A549 (cell line): ENCODE measurements around the gene LRP1. TPM values are rescaled to one million over a fixed set of nuclear protein-coding genes. Genes with fewer than 3 reads are reported as not detected.
A peak's percentile ranks its signal among the peaks of the same experiment; 100 is the strongest.

Source experiments
- ATAC-seq, 2 experiments: fragments of 200-7000 bp in 1 of 2; fragments of >200 bp in 1 of 2; cut with Nextera tagmentation in 1 of 2; cut with Tn5 transposase in 1 of 2; 3 replicates each; pipeline versions ENCODE4 v1.8.0 to v1.9.1; 2018 to 2020; ENCODE audit warnings: mild to moderate bottlenecking in 1 of 2, moderate library complexity in 1 of 2
- CTCF ChIA-PET: fragments of 300-600 bp; sonication (Branson Sonifier 250); formaldehyde crosslinking; extraction: SDS; loops from one replicate; lab custom pipeline; 2021; ENCODE audit warnings: antibody characterized with exemption, inconsistent platforms; lab: Yijun Ruan, JAX
- POLR2A ChIA-PET: fragments of 350-600 bp; formaldehyde crosslinking; extraction: SDS; loops from one replicate; lab custom pipeline; 2021; ENCODE audit warnings: antibody characterized with exemption, inconsistent platforms; lab: Yijun Ruan, JAX
- DNase-seq, 2 experiments: peaks; one replicate each; pipeline versions ENCODE4 v3.0.0 to v3.0.0-alpha.2; 2011 to 2016; ENCODE audit warnings: low read depth in 1 of 2, low spot score in 1 of 2
- FAIRE-seq: peaks from 2 replicates; lab custom pipeline; 2011; peaks lifted over from hg19 to GRCh38; lab: Jason Lieb, UNC
- H3K27ac ChIP-seq, 2 experiments: fragments of >200 bp; sonication (Bioruptor Twin); formaldehyde crosslinking; 3 replicates each; pipeline ENCODE4 v1.5.1; 2016 to 2017
- H3K4me1 ChIP-seq: fragments of >200 bp; sonication (Bioruptor Twin); formaldehyde crosslinking; 3 replicates; pipeline ENCODE4 v1.6.1; 2016
- H3K4me2 ChIP-seq: fragments of >200 bp; sonication (Bioruptor Twin); formaldehyde crosslinking; 3 replicates; pipeline ENCODE4 v1.6.1; 2016
- H3K4me3 ChIP-seq: fragments of >200 bp; sonication (Bioruptor Twin); formaldehyde crosslinking; 3 replicates; pipeline ENCODE4 v1.5.1; 2016
- H3K9me3 ChIP-seq: fragments of >200 bp; sonication (Bioruptor Twin); formaldehyde crosslinking; 3 replicates; pipeline ENCODE4 v1.6.1; 2016
- CEBPB ChIP-seq, 2 experiments: fragments of >200 bp in 1 of 2; sonication (Bioruptor Twin) in 1 of 2; formaldehyde crosslinking in 1 of 2; IDR thresholded peaks; 2 replicates each; pipeline ENCODE4 v1.6.1; 2012 to 2016
- CHD2 ChIP-seq: fragments of 150-350 bp; IDR thresholded peaks from 2 replicates; pipeline ENCODE4 v1.6.1; 2014; ENCODE audit warnings: low read length; ENCODE audit not compliant: partially characterized antibody
- EHF ChIP-seq: fragments of 250-450 bp; sonication (Bioruptor Pico); IDR thresholded peaks from 2 replicates; pipeline ENCODE4 v1.5.0; 2020; ENCODE audit warnings: mild to moderate bottlenecking
- FOSB ChIP-seq: fragments of 250-450 bp; sonication (Bioruptor Pico); IDR thresholded peaks from 2 replicates; pipeline ENCODE4 v1.5.0; 2020; ENCODE audit warnings: mild to moderate bottlenecking, moderate library complexity
- FOSL2 ChIP-seq, 2 experiments: fragments of 450-650 bp in 1 of 2; fragments of >200 bp in 1 of 2; sonication (Bioruptor Twin) in 1 of 2; formaldehyde crosslinking; IDR thresholded peaks; 2 replicates each; pipeline versions ENCODE4 v1.5.0 to v1.6.1; 2016 to 2020; ENCODE audit warnings: mild to moderate bottlenecking in 1 of 2, moderate library complexity in 1 of 2
- GATA3 ChIP-seq: IDR thresholded peaks from 2 replicates; pipeline ENCODE4 v1.6.1; 2012; ENCODE audit warnings: borderline replicate concordance
- HDAC2 ChIP-seq: fragments of 200-600 bp; sonication (generic); IDR thresholded peaks from 2 replicates; pipeline ENCODE4 v1.6.1; 2016
- HEYL ChIP-seq: fragments of 250-450 bp; sonication (Bioruptor Pico); IDR thresholded peaks from 2 replicates; pipeline ENCODE4 v1.8.0; 2021; ENCODE audit warnings: mild to moderate bottlenecking, moderate library complexity
- HOXB5 ChIP-seq: fragments of 250-450 bp; sonication (Bioruptor Pico); IDR thresholded peaks from 2 replicates; pipeline ENCODE4 v1.5.0; 2020; ENCODE audit warnings: mild to moderate bottlenecking, moderate library complexity
- JUN ChIP-seq, 2 experiments: fragments of >200 bp; sonication (Bioruptor Twin); formaldehyde crosslinking; IDR thresholded peaks; 2 replicates in 1 of 2; 3 replicates in 1 of 2; pipeline ENCODE4 v1.6.1; 2016 to 2017
- JUNB ChIP-seq: fragments of >200 bp; sonication (Bioruptor Twin); formaldehyde crosslinking; IDR thresholded peaks from 2 replicates; pipeline ENCODE4 v1.6.1; 2016
- KDM5A ChIP-seq: fragments of 200-600 bp; sonication (generic); IDR thresholded peaks from 2 replicates; pipeline ENCODE4 v1.6.1; 2016; ENCODE audit warnings: antibody characterized with exemption, mild to moderate bottlenecking
- MAZ ChIP-seq: fragments of 150-350 bp; IDR thresholded peaks from 2 replicates; pipeline ENCODE4 v1.6.1; 2014; ENCODE audit warnings: antibody characterized with exemption, low read depth, low read length, borderline replicate concordance
- MYC ChIP-seq: IDR thresholded peaks from 2 replicates; pipeline ENCODE4 v1.6.1; 2012; ENCODE audit warnings: mild to moderate bottlenecking, inconsistent platforms, low read length, improper control_type of control experiment, borderline replicate concordance
- NPAS2 ChIP-seq: fragments of 250-450 bp; sonication (Bioruptor Pico); IDR thresholded peaks from 2 replicates; pipeline ENCODE4 v1.8.0; 2022; ENCODE audit warnings: mild to moderate bottlenecking, moderate library complexity, borderline replicate concordance
- POLR2A ChIP-seq: IDR thresholded peaks from 2 replicates; pipeline ENCODE4 v1.6.1; 2012; ENCODE audit warnings: mild to moderate bottlenecking, low read length
- RARB ChIP-seq: fragments of 250-450 bp; sonication (Bioruptor Pico); IDR thresholded peaks from 2 replicates; pipeline ENCODE4 v1.8.0; 2021; ENCODE audit warnings: mild to moderate bottlenecking, moderate library complexity
- RCOR1 ChIP-seq: fragments of 150-350 bp; IDR thresholded peaks from 2 replicates; pipeline ENCODE4 v1.6.1; 2014; ENCODE audit warnings: antibody characterized with exemption, low read length, low read depth
- RFX5 ChIP-seq: fragments of 450-650 bp; IDR thresholded peaks from 2 replicates; pipeline ENCODE4 v1.7.1; 2014; ENCODE audit warnings: antibody characterized with exemption, mild to moderate bottlenecking, moderate library complexity
- SREBF2 ChIP-seq: fragments of 450-650 bp; IDR thresholded peaks from 2 replicates; pipeline ENCODE4 v1.6.1; 2014; ENCODE audit warnings: mild to moderate bottlenecking, moderate library complexity
- TFCP2L1 ChIP-seq: fragments of 250-450 bp; sonication (Bioruptor Pico); IDR thresholded peaks from 2 replicates; pipeline ENCODE4 v1.5.0; 2021; ENCODE audit warnings: mild to moderate bottlenecking
- TP53 ChIP-seq: fragments of 250-450 bp; sonication (Bioruptor Pico); IDR thresholded peaks from 2 replicates; pipeline ENCODE4 v1.5.0; 2021; ENCODE audit warnings: mild to moderate bottlenecking, moderate library complexity
- WGBS: methylation state at CpG from one replicate; pipeline ENCODE4 v1.1.6; 2017; ENCODE audit errors: missing lambda C conversion rate; 5-methylcytosine and 5-hydroxymethylcytosine counted together
- polyA plus RNA-seq, 4 experiments: library from polyadenylated mRNA; depleted of rRNA in 3 of 4; stranded (reverse); fragments of >200 nt; fragmentation: RNase III in 1 of 4; extraction: RNeasy Plus Mini Kit Qiagen cat#74134 plus additional on column Dnase treatment in 1 of 4; gene quantifications; 2 replicates in 3 of 4; 3 replicates in 1 of 4; pipeline ENCODE4 v1.2.3, GENCODE V29; 2011 to 2017
- TF ChIP-seq, protein P1 (sequence below): fragments of 250-450 bp; sonication (Bioruptor Pico); IDR thresholded peaks from 2 replicates; pipeline ENCODE4 v1.5.0; 2020; ENCODE audit warnings: low read depth, mild to moderate bottlenecking, moderate library complexity
- TF ChIP-seq, protein P2 (sequence below): IDR thresholded peaks from 2 replicates; pipeline ENCODE4 v1.6.1; 2012
- TF ChIP-seq, protein P3 (sequence below): fragments of 150-350 bp; IDR thresholded peaks from 2 replicates; pipeline ENCODE4 v1.6.1; 2014; ENCODE audit warnings: low read depth, mild to moderate bottlenecking, low read length
- TF ChIP-seq, protein P4 (sequence below): fragments of 250-450 bp; sonication (Bioruptor Pico); IDR thresholded peaks from 2 replicates; pipeline ENCODE4 v1.5.0; 2021; ENCODE audit warnings: mild to moderate bottlenecking, moderate library complexity, borderline replicate concordance
- TF ChIP-seq, protein P5 (sequence below): fragments of >200 bp; sonication (Bioruptor Twin); formaldehyde crosslinking; IDR thresholded peaks from 2 replicates; pipeline ENCODE4 v1.6.1; 2016
- TF ChIP-seq, protein P6 (sequence below): fragments of 200-600 bp; sonication (generic); IDR thresholded peaks from 2 replicates; pipeline ENCODE4 v1.6.1; 2016; ENCODE audit warnings: antibody characterized with exemption, mild to moderate bottlenecking, moderate library complexity

Gene LRP1
- polyA plus RNA-seq, 2 of the 4 experiments (the other 2 are of a cell fraction) = 5.6 to 9.4 TPM

DNA sequence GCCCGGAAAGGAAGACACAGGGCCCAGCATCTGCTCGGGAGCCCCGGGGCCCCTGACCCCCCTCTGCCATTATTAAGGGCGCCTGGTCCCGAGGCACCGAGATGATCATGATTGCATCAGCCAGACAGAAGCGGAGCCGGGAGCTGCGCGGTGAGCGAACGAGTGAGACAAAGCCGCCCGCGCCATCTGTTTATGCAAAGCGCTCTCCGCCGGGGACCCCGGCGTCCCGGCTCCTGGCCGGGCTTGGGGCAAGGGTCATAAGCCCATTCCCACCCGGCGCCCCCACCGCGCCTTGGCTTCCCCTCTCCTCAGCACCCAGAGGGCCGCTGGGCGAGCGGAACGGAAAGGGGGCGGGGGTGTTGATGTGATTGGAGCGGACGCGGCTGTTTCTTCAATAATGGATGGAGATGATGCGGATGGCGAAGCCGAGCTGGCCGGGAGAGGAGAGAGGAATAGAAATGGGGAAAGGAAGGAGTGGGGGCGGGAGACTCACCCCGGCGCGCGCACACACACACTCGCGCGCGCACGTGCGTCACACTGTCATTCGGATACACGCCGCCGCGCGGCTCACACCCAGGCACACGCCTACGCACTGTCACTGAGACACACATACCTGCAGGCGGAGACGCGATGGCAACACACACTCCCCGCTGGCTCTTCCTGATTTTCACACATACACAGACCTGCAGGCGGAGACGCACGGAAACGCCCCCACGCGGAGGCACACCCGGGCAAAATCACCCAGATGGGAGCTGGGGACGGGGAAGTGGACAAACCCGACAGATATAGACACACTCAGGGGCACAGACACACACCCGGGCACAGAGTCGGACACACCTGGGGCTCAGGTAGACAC is 112.0 kb downstream of the LRP1 start (continued):
- TF ChIP-seq MYC = peak; percentile 53; the same call in 1 of the 2 replicates
- TF ChIP-seq FOSB = no peak
- no peak for TF ChIP-seq RCOR1
- TF ChIP-seq HOXB5 (CRISPR knock-in tag) = no peak
- no peak for TF ChIP-seq EHF (CRISPR knock-in tag)
- TF ChIP-seq, protein P1, sequence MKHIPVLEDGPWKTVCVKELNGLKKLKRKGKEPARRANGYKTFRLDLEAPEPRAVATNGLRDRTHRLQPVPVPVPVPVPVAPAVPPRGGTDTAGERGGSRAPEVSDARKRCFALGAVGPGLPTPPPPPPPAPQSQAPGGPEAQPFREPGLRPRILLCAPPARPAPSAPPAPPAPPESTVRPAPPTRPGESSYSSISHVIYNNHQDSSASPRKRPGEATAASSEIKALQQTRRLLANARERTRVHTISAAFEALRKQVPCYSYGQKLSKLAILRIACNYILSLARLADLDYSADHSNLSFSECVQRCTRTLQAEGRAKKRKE (CRISPR knock-in tag) = no peak
- TF ChIP-seq, protein P2, sequence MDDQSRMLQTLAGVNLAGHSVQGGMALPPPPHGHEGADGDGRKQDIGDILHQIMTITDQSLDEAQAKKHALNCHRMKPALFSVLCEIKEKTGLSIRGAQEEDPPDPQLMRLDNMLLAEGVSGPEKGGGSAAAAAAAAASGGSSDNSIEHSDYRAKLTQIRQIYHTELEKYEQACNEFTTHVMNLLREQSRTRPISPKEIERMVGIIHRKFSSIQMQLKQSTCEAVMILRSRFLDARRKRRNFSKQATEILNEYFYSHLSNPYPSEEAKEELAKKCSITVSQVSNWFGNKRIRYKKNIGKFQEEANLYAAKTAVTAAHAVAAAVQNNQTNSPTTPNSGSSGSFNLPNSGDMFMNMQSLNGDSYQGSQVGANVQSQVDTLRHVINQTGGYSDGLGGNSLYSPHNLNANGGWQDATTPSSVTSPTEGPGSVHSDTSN = no peak
- no peak for TF ChIP-seq HEYL (CRISPR knock-in tag)
- TF ChIP-seq CEBPB (IDR thresholded peaks at IDR 0.05) = peak; percentile 7 to 43; a peak in 1 of 4 replicates
- TF ChIP-seq NPAS2 = no peak
- TF ChIP-seq, protein P3, sequence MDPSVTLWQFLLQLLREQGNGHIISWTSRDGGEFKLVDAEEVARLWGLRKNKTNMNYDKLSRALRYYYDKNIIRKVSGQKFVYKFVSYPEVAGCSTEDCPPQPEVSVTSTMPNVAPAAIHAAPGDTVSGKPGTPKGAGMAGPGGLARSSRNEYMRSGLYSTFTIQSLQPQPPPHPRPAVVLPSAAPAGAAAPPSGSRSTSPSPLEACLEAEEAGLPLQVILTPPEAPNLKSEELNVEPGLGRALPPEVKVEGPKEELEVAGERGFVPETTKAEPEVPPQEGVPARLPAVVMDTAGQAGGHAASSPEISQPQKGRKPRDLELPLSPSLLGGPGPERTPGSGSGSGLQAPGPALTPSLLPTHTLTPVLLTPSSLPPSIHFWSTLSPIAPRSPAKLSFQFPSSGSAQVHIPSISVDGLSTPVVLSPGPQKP = no peak
- peak in 1 of 2 experiments; percentile 41; a peak in 2 of 5 replicates for TF ChIP-seq JUN (IDR thresholded peaks at IDR 0.05)
- TF ChIP-seq CHD2 = no peak
- TF ChIP-seq RARB (CRISPR knock-in tag) = no peak
- no peak for TF ChIP-seq TP53 (CRISPR knock-in tag)
- TF ChIP-seq MAZ = no peak
- no peak for TF ChIP-seq TFCP2L1 (CRISPR knock-in tag)
- TF ChIP-seq, protein P4, sequence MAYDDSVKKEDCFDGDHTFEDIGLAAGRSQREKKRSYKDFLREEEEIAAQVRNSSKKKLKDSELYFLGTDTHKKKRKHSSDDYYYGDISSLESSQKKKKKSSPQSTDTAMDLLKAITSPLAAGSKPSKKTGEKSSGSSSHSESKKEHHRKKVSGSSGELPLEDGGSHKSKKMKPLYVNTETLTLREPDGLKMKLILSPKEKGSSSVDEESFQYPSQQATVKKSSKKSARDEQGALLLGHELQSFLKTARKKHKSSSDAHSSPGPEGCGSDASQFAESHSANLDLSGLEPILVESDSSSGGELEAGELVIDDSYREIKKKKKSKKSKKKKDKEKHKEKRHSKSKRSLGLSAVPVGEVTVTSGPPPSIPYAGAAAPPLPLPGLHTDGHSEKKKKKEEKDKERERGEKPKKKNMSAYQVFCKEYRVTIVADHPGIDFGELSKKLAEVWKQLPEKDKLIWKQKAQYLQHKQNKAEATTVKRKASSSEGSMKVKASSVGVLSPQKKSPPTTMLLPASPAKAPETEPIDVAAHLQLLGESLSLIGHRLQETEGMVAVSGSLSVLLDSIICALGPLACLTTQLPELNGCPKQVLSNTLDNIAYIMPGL (CRISPR knock-in tag) = no peak
- TF ChIP-seq GATA3 = no peak
- TF ChIP-seq, protein P5, sequence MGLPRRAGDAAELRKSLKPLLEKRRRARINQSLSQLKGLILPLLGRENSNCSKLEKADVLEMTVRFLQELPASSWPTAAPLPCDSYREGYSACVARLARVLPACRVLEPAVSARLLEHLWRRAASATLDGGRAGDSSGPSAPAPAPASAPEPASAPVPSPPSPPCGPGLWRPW = no peak
- TF ChIP-seq POLR2A = no peak

DNA sequence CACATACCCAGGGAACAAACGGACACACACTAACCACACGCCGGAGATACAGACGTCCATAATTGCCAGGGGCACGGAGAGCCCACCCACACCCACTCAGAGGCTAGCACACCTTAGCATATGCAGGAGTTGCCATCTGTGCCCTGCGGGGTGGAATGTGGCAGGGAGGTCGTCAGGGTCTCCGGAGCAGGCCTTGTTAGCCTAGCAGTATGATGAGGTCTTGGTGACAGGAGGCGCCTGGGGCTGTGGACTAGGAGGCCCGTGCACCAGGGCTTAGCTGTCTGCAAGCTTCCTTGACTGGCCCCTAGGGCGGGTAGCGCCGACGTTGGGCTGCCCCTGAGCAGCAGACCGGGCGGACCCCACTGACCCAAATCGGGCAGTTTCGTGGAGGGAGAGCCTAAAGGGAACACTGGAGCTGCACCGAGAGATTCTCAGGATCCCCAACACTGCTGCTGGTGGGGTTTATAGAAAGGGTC is 112.7 kb downstream of the LRP1 start:
- Histone ChIP-seq H3K4me3 (peak overlapping the region; percentile 55), H3K4me2 (peak overlapping the region; percentile 83), H3K9me3 (no peaks in the 10 kb centered on the region), H3K4me1 (peaks cover 31% of the 10 kb centered on the region; the same call in 2 of the 3 replicates), H3K27ac (peak overlapping the region; percentile 75 to 93; a peak in 5 of 6 replicates)
- 52% methylated on average over 14 of the region's 19 CpGs for WGBS
- FAIRE-seq = no peak
- peak in 1 of 2 experiments; percentile 59 for DNase-seq
- TF ChIP-seq JUNB (no peak), JUN (IDR thresholded peaks at IDR 0.05) (no peak), RFX5 (no peak), FOSL2 (IDR thresholded peaks at IDR 0.05) (no peak), FOSL2 (CRISPR knock-in tag; IDR thresholded peaks at IDR 0.05) (no peak), SREBF2 (no peak), KDM5A (no peak), TFCP2L1 (CRISPR knock-in tag) (no peak), HDAC2 (no peak)
- TF ChIP-seq, protein P6, sequence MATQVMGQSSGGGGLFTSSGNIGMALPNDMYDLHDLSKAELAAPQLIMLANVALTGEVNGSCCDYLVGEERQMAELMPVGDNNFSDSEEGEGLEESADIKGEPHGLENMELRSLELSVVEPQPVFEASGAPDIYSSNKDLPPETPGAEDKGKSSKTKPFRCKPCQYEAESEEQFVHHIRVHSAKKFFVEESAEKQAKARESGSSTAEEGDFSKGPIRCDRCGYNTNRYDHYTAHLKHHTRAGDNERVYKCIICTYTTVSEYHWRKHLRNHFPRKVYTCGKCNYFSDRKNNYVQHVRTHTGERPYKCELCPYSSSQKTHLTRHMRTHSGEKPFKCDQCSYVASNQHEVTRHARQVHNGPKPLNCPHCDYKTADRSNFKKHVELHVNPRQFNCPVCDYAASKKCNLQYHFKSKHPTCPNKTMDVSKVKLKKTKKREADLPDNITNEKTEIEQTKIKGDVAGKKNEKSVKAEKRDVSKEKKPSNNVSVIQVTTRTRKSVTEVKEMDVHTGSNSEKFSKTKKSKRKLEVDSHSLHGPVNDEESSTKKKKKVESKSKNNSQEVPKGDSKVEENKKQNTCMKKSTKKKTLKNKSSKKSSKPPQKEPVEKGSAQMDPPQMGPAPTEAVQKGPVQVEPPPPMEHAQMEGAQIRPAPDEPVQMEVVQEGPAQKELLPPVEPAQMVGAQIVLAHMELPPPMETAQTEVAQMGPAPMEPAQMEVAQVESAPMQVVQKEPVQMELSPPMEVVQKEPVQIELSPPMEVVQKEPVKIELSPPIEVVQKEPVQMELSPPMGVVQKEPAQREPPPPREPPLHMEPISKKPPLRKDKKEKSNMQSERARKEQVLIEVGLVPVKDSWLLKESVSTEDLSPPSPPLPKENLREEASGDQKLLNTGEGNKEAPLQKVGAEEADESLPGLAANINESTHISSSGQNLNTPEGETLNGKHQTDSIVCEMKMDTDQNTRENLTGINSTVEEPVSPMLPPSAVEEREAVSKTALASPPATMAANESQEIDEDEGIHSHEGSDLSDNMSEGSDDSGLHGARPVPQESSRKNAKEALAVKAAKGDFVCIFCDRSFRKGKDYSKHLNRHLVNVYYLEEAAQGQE = no peak
- ATAC-seq = peak; percentile 7 to 31; a peak in 3 of 6 replicates
- ChIA-PET POLR2A (interaction anchor here (0.6 to 3.1 kb wide), 3 partner anchors 11 to 168 kb away, joined by 7 to 20 read pairs (median 11); partner anchors contain the start of gene SHMT2), CTCF (interaction anchor here (1.0 to 26.5 kb wide), 10 partner anchors 11 to 342 kb away, joined by 3 to 615 read pairs (median 25); partner anchors contain the start of genes GLI1, INHBE, NXPH4 and SHMT2)
